Measurements from ENCODE around the gene CRYBG2.
A peak's percentile ranks its signal among the peaks of the same experiment; 100 is the strongest.

The CRYBG2 gene

DNA sequence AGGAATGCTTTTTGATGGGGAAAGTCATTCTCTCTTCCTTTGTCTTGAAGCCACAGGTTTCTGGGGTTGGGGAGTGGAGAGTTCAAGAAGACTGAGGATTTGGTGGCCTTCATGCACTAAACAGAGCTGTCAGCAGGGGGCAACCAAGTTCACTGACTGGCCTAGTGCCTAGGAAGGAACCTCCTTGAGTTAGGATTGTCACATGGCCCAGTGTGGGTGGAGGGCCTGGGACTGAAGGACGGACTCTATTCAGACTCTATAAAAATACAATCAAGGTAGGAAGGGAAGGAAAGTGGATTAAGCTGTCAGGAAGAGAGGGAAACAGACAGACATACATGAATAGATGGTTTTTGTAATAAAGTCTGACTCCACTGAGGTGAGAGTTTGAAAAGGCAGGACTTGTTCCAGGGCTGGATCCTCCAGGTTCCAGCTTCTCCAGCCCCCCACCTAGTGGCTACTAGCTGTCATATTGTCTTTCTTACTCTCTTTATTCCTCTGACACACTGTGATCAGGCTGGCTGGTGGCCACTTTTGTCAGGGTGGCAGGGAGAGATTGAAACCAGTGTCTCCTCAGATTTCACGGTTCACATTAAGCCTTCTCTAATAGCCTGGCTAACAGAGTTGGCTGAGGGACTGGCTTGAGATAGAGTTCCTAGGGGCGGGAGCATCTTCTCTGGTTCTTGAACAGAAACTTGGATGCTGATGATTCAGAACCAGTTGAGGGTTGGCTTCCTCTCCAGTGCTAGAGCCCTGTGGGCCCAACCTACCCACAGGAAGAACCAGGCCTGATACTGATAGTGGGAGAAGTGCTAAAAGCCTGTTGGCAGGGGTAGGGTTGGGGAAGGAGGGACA, 78.1 kb downstream of the CRYBG2 start:
- Histone ChIP-seq H3K27ac (ENCODE audit: low read length) (peak overlapping the region; percentile 87), H3K27me3 (ENCODE audit: low read depth, low read length) (no peaks in the 10 kb centered on the region), H3K4me3 (ENCODE audit: low read depth in 1 of 2, low read length in 2 of 2) (no peak overlapping the region), H3K36me3 (ENCODE audit: control insufficient read depth in 1 of 2, insufficient read depth in 2 of 2, low read length in 2 of 2) (peaks cover 2 to 4% of the 10 kb centered on the region in 2 donors), H3K4me1 (ENCODE audit: control insufficient read depth in 1 of 2, insufficient read depth in 2 of 2, low read length in 2 of 2) (peaks cover 35 to 41% of the 10 kb centered on the region in 2 donors), H3K9me3 (ENCODE audit: control insufficient read depth in 1 of 2, low read length in 2 of 2) (no peaks in the 10 kb centered on the region)

DNA sequence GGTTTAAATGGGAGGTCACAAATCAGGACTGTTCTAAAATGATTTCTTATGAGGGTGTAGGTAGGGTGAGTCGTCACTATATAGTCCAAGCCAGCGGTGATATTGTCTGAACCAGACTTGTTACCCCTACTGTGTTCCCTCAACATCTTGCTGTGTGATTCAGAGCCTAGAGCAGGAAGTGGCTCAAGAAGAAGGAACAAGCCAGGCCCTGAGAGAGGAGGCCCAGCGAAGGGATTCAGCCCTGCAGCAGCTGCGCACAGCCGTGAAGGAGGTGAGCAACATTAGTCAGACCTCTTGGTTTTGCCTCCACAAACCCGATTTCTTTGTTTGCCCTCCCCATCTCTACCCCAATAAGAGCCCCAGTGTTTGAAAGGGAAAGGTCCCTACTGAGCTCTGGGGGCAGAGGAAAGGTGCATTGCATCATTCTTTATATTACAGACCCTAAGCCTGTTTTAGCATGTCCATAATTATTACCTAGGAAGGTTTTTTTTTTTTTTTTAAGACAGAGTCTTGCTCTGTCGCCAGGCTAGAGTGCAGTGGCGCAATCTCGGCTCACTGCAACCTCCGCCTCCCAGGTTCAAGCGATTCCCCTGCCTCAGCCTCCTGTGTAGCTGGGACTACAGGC, 79.0 kb downstream of the CRYBG2 start:
- Histone ChIP-seq H3K9me3 (ENCODE audit: control insufficient read depth in 1 of 2, low read length in 2 of 2) (no peaks in the 10 kb centered on the region), H3K27ac (ENCODE audit: low read length) (no peak overlapping the region), H3K4me3 (ENCODE audit: low read depth in 1 of 2, low read length in 2 of 2) (no peak overlapping the region), H3K36me3 (ENCODE audit: control insufficient read depth in 1 of 2, insufficient read depth in 2 of 2, low read length in 2 of 2) (peaks cover 4 to 8% of the 10 kb centered on the region in 2 donors), H3K27me3 (ENCODE audit: low read depth, low read length) (no peaks in the 10 kb centered on the region), H3K4me1 (ENCODE audit: control insufficient read depth in 1 of 2, insufficient read depth in 2 of 2, low read length in 2 of 2) (peaks cover 35% of the 10 kb centered on the region in 2 donors)
